NCI-H128 (cell line): ENCODE measurements around the gene SMAD6.

Source experiments
- DNase-seq: peaks from one replicate; lab custom pipeline; 2025; ENCODE audit not compliant: unreplicated experiment; lab: John Stamatoyannopoulos, UW

Gene SMAD6

GRCh38 chr15:66773129-66773873, 71.3 kb downstream of the SMAD6 start:
- DNase-seq = no peak

GRCh38 chr15:66774001-66774814, 72.2 kb downstream of the SMAD6 start:
- DNase-seq = no peak

GRCh38 chr15:66775127-66776105, 73.4 kb downstream of the SMAD6 start:
- no peak for DNase-seq

- no peak for DNase-seq
Measured at GRCh38 chr15:66777054-66777453, 75.0 kb downstream of the SMAD6 start.

- no peak for DNase-seq
Measured at GRCh38 chr15:66777596-66778313, 75.7 kb downstream of the SMAD6 start.

GRCh38 chr15:66778314-66778665, 76.3 kb downstream of the SMAD6 start:
- no peak for DNase-seq

- DNase-seq = no peak
Measured at GRCh38 chr15:66778716-66779115, 76.7 kb downstream of the SMAD6 start.

GRCh38 chr15:66779331-66780009, 77.4 kb downstream of the SMAD6 start:
- DNase-seq = no peak

- DNase-seq = no peak
Measured at GRCh38 chr15:66780172-66780972, 78.3 kb downstream of the SMAD6 start.

GRCh38 chr15:66780973-66781718, 79.1 kb downstream of the SMAD6 start:
- DNase-seq = no peak

GRCh38 chr15:66782785-66783184, 80.7 kb downstream of the SMAD6 start:
- DNase-seq = no peak

GRCh38 chr15:66783314-66783713, 81.3 kb downstream of the SMAD6 start:
- DNase-seq = no peak

- DNase-seq = no peak
Measured at GRCh38 chr15:66783725-66784124, 81.7 kb downstream of the SMAD6 start.

GRCh38 chr15:66784174-66784573, 82.1 kb downstream of the SMAD6 start:
- DNase-seq = no peak

GRCh38 chr15:66785637-66786036, 83.6 kb downstream of the SMAD6 start:
- no peak for DNase-seq

GRCh38 chr15:66786222-66786621, 84.2 kb downstream of the SMAD6 start:
- no peak for DNase-seq

- no peak for DNase-seq
Measured at GRCh38 chr15:66786708-66787488, 84.9 kb downstream of the SMAD6 start.

- no peak for DNase-seq
Measured at GRCh38 chr15:66787489-66787871, 85.4 kb downstream of the SMAD6 start.
